Activated T-cell treated with anti-CD3 and anti-CD28 coated beads, Interleukin-2, amount 50 U/mL, for 72 hours (primary cell): ENCODE data around the gene TOB1. TPM values are rescaled to one million over a fixed set of nuclear protein-coding genes. Genes with fewer than 3 reads are reported as not detected.
A peak's percentile ranks its signal among the peaks of the same experiment; 100 is the strongest.

Experiments used
- ATAC-seq, 2 donors: fragments of 150-1000 bp; cut with Tn5 transposase; replicated peaks in 1 of 2; 2 replicates each; pipeline ENCODE4 v1.10.0; 2021; ENCODE audit warnings: moderate library complexity in 2 of 2, mild to moderate bottlenecking in 1 of 2
- DNase-seq, 2 donors: peaks; one replicate each; pipeline ENCODE4 v3.0.0; 2021 to 2022; ENCODE audit warnings: mixed read lengths in 1 of 2
- H3K27ac Mint-ChIP-seq: one replicate; pipeline ENCODE4 v1.8.0; 2022; ENCODE audit warnings: mild to moderate bottlenecking, moderate library complexity, mixed read lengths
- H3K27me3 Mint-ChIP-seq: one replicate; pipeline ENCODE4 v1.8.0; 2022; ENCODE audit warnings: low read depth, mixed read lengths
- H3K36me3 Mint-ChIP-seq, 2 donors: one replicate each; pipeline ENCODE4 v1.8.0; 2022; ENCODE audit warnings: mixed read lengths in 2 of 2, mild to moderate bottlenecking in 1 of 2; ENCODE audit not compliant: insufficient read depth in 2 of 2
- H3K4me1 Mint-ChIP-seq: one replicate; pipeline ENCODE4 v1.8.0; 2022; ENCODE audit warnings: low read depth, mixed read lengths
- H3K4me3 Mint-ChIP-seq, 2 donors: one replicate each; pipeline ENCODE4 v1.8.0; 2022; ENCODE audit warnings: mild to moderate bottlenecking in 2 of 2, mixed read lengths in 2 of 2, moderate library complexity in 2 of 2
- H3K9me3 Mint-ChIP-seq, 2 donors: one replicate each; pipeline ENCODE4 v1.8.0; 2022; ENCODE audit warnings: mixed read lengths in 2 of 2
- total RNA-seq, 2 donors: library from RNA; stranded (reverse); gene quantifications; one replicate each; pipeline ENCODE4 v1.2.3, GENCODE V29; 2022

TOB1 gene, protein sequence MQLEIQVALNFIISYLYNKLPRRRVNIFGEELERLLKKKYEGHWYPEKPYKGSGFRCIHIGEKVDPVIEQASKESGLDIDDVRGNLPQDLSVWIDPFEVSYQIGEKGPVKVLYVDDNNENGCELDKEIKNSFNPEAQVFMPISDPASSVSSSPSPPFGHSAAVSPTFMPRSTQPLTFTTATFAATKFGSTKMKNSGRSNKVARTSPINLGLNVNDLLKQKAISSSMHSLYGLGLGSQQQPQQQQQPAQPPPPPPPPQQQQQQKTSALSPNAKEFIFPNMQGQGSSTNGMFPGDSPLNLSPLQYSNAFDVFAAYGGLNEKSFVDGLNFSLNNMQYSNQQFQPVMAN
- total RNA-seq, result 10 to 100 TPM; 57.3 to 68.9 TPM

- Mint-ChIP-seq H3K27ac (peak within 1 kb of the TSS; percentile 99), H3K36me3 (peaks cover 15 to 20% of the 10 kb centered on the region in 2 donors), H3K4me1 (peaks cover 65% of the 10 kb centered on the region), H3K4me3 (peak within 1 kb of the TSS; percentile 98 to 99), H3K27me3 (no peaks in the 10 kb centered on the region), H3K9me3 (no peaks in the 10 kb centered on the region)
- ATAC-seq (peak; percentile 78 to 82), DNase-seq (peak; percentile 97 to 98)
Observed at GRCh38 chr17:50866261-50866949, at the start of gene TOB1. Gene TOB1, minus strand, starts transcription at chr17:50866354. Its CDS starts 2,337 bp downstream, at chr17:50864017.

DNA sequence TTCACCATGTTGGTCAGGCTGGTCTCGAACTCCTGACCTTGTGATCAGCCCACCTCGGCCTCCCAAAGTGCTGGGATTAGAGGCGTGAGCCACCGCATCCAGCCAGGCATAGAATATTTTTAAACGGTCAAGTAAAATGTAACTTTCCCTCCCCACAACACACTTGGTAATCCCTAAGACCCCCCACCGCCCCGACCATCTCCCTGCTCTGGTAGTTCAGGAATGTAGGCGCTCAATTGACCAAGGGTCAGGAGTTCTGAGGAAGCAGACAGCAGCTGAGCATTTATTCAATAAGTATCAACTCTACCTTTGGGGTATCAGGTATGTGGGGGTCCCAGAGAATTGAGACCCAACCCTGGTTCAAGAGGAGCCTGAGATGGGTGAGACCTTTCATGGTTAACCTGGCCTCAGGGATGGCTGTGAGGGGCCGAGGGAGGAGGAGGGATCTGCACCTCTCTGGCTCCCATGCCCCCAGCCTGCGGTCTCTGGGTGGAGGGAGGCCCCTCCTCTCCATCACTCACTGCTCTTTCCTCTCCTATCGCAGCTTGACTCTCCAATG lies 48.4 kb upstream of the TOB1 start:
- no peaks in the 10 kb centered on the region for H3K27me3 Mint-ChIP-seq
- H3K9me3 Mint-ChIP-seq, result no peaks in the 10 kb centered on the region
- no peak overlapping the region for H3K27ac Mint-ChIP-seq
- no peak overlapping the region for H3K4me3 Mint-ChIP-seq
- H3K36me3 Mint-ChIP-seq, result no peaks in the 10 kb centered on the region
- peaks cover 68% of the 10 kb centered on the region for H3K4me1 Mint-ChIP-seq
- ATAC-seq, result no peak
- no peak for DNase-seq

GRCh38 chr17:50913120-50913519 lies 47.0 kb upstream of the TOB1 start:
- Mint-ChIP-seq H3K9me3 (no peaks in the 10 kb centered on the region), H3K27ac (no peak overlapping the region), H3K4me3 (no peak overlapping the region), H3K36me3 (no peaks in the 10 kb centered on the region), H3K4me1 (peaks cover 68% of the 10 kb centered on the region), H3K27me3 (no peaks in the 10 kb centered on the region)
- DNase-seq (no peak), ATAC-seq (no peak)

- H3K36me3 Mint-ChIP-seq, result no peaks in the 10 kb centered on the region
- no peak for DNase-seq
- ATAC-seq, result no peak
- H3K27ac Mint-ChIP-seq, result no peak overlapping the region
- H3K27me3 Mint-ChIP-seq, result no peaks in the 10 kb centered on the region
- no peak overlapping the region for H3K4me3 Mint-ChIP-seq
- peaks cover 71% of the 10 kb centered on the region for H3K4me1 Mint-ChIP-seq
- no peaks in the 10 kb centered on the region for H3K9me3 Mint-ChIP-seq
Observed at GRCh38 chr17:50911890-50912289, 45.7 kb upstream of the TOB1 start.

GRCh38 chr17:50911450-50911849 lies 45.3 kb upstream of the TOB1 start:
- Mint-ChIP-seq H3K9me3 (no peaks in the 10 kb centered on the region), H3K36me3 (no peaks in the 10 kb centered on the region), H3K27me3 (no peaks in the 10 kb centered on the region), H3K4me3 (no peak overlapping the region), H3K4me1 (peaks cover 67% of the 10 kb centered on the region), H3K27ac (no peak overlapping the region)
- ATAC-seq, result no peak
- DNase-seq, result no peak

GRCh38 chr17:50909765-50910605 lies 43.8 kb upstream of the TOB1 start:
- Mint-ChIP-seq H3K9me3 (no peaks in the 10 kb centered on the region), H3K27ac (peak overlapping the region; percentile 82), H3K27me3 (no peaks in the 10 kb centered on the region), H3K4me3 (peak overlapping the region; percentile 69 to 81), H3K4me1 (peaks cover 64% of the 10 kb centered on the region), H3K36me3 (no peaks in the 10 kb centered on the region)
- DNase-seq, result peak; percentile 70 to 76
- ATAC-seq, result peak; percentile 89 to 90

GRCh38 chr17:50908860-50909764 lies 43.0 kb upstream of the TOB1 start:
- no peaks in the 10 kb centered on the region for H3K27me3 Mint-ChIP-seq
- no peaks in the 10 kb centered on the region for H3K9me3 Mint-ChIP-seq
- peak overlapping the region; percentile 83 for H3K27ac Mint-ChIP-seq
- ATAC-seq, result no peak
- H3K4me3 Mint-ChIP-seq, result peak overlapping the region; percentile 48 to 69
- H3K4me1 Mint-ChIP-seq, result peaks cover 69% of the 10 kb centered on the region
- no peaks in the 10 kb centered on the region for H3K36me3 Mint-ChIP-seq
- DNase-seq, result peak; percentile 44 to 52

- Mint-ChIP-seq H3K27ac (no peak overlapping the region), H3K27me3 (no peaks in the 10 kb centered on the region), H3K4me3 (no peak overlapping the region), H3K4me1 (peaks cover 69% of the 10 kb centered on the region), H3K9me3 (no peaks in the 10 kb centered on the region), H3K36me3 (no peaks in the 10 kb centered on the region)
- DNase-seq (no peak), ATAC-seq (no peak)
Observed at GRCh38 chr17:50908140-50908859, 42.1 kb upstream of the TOB1 start.

GRCh38 chr17:50906443-50906842 lies 40.3 kb upstream of the TOB1 start:
- Mint-ChIP-seq H3K4me1 (peaks cover 77% of the 10 kb centered on the region), H3K9me3 (no peaks in the 10 kb centered on the region), H3K27me3 (no peaks in the 10 kb centered on the region), H3K36me3 (no peaks in the 10 kb centered on the region), H3K27ac (no peak overlapping the region), H3K4me3 (no peak overlapping the region)
- ATAC-seq, result no peak
- no peak for DNase-seq

- DNase-seq, result no peak
- Mint-ChIP-seq H3K27me3 (no peaks in the 10 kb centered on the region), H3K9me3 (no peaks in the 10 kb centered on the region), H3K4me1 (peaks cover 71% of the 10 kb centered on the region), H3K27ac (no peak overlapping the region), H3K4me3 (peak overlapping the region in 1 of 2 donors; percentile 6), H3K36me3 (no peaks in the 10 kb centered on the region)
- no peak for ATAC-seq
Observed at GRCh38 chr17:50905460-50905803, 39.3 kb upstream of the TOB1 start.

DNA sequence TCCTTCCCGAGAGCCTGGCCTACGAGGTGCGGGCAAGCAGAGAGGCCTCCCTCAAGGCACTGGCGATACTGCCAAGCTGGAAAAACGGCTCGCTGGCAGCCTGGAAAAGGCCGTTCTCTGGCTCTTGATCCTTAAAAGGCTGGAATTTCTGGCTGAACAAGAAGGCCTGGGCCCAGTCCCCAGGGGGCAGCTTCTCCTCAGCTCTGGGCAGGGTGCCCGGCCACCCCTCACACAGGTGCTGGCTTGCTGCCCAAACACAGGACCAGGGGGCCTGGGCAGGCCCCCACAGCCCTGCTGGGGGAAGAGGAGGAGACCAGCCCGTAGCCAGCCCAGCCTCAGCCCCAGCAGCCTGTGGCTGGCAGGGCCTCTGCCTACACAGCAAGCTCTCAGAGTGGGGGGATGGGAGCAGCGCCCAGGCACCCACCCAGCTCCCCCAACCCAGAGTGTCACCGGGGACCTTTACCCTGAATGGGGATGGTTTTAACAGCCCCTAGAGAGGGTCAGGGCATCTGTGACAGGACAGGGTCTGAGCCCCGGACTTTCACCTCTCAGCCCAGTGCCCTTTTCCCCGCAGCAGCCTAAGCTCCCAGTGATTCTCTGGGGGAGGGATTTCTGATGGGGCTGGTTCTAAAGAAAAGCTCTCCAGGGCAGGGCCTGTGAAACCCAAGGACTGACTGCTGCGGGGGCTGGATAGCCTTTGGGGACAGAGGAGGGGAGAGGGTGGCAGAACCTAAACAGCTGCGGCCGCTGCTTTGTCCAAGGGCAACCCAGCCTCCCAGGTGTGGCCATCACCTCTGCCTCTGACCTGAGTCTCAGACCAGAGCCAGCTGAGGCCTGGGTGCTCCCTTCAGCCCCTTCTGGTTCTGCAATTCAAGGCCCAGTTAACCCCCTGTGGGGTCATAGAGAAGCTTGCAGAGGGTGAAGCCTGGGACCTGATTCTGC lies 38.6 kb upstream of the TOB1 start:
- H3K27me3 Mint-ChIP-seq, result no peaks in the 10 kb centered on the region
- no peaks in the 10 kb centered on the region for H3K36me3 Mint-ChIP-seq
- peak overlapping the region; percentile 97 for H3K27ac Mint-ChIP-seq
- DNase-seq (no peak), ATAC-seq (peak; percentile 20 to 26)
- H3K4me3 Mint-ChIP-seq, result peak overlapping the region; percentile 76 to 88
- no peaks in the 10 kb centered on the region for H3K9me3 Mint-ChIP-seq
- H3K4me1 Mint-ChIP-seq, result peaks cover 71% of the 10 kb centered on the region
